Osteocyte (in vitro differentiated cells): ENCODE data around the gene CDS2. TPM values are rescaled to one million over a fixed set of nuclear protein-coding genes. Genes with fewer than 3 reads are reported as not detected.

Source experiments
- DNase-seq: peaks from one replicate; pipeline ENCODE4 v3.0.0; 2021; ENCODE audit warnings: mixed read lengths; ENCODE audit not compliant: unreplicated experiment; ENCODE audit errors: extremely low spot score
- H3K27ac Mint-ChIP-seq: one replicate; pipeline ENCODE4 v1.8.0; 2021; ENCODE audit warnings: mild to moderate bottlenecking, mixed read lengths; ENCODE audit not compliant: unreplicated experiment
- H3K27me3 Mint-ChIP-seq: one replicate; pipeline ENCODE4 v1.8.0; 2021; ENCODE audit warnings: mixed read lengths; ENCODE audit not compliant: unreplicated experiment
- H3K36me3 Mint-ChIP-seq: one replicate; pipeline ENCODE4 v1.8.0; 2021; ENCODE audit warnings: mixed read lengths; ENCODE audit not compliant: unreplicated experiment
- H3K4me1 Mint-ChIP-seq: one replicate; pipeline ENCODE4 v1.8.0; 2021; ENCODE audit warnings: mixed read lengths; ENCODE audit not compliant: unreplicated experiment
- H3K4me3 Mint-ChIP-seq: one replicate; pipeline ENCODE4 v1.8.0; 2021; ENCODE audit warnings: mild to moderate bottlenecking, moderate library complexity, mixed read lengths; ENCODE audit not compliant: unreplicated experiment
- H3K9me3 Mint-ChIP-seq: one replicate; pipeline ENCODE4 v1.8.0; 2021; ENCODE audit warnings: mixed read lengths; ENCODE audit not compliant: unreplicated experiment
- total RNA-seq: library from RNA; stranded (reverse); gene quantifications from 2 replicates; pipeline ENCODE4 v1.2.1, GENCODE V29; 2021
- TF ChIP-seq, protein P1 (sequence below): fragments of 200-600 bp; sonication (generic); IDR thresholded peaks from 2 replicates; pipeline ENCODE4 v1.5.0; 2021; ENCODE audit warnings: antibody characterized with exemption, mild to moderate bottlenecking, moderate library complexity

Gene CDS2
- total RNA-seq, 1 donor from 2014 or later = 43.2 TPM

DNA sequence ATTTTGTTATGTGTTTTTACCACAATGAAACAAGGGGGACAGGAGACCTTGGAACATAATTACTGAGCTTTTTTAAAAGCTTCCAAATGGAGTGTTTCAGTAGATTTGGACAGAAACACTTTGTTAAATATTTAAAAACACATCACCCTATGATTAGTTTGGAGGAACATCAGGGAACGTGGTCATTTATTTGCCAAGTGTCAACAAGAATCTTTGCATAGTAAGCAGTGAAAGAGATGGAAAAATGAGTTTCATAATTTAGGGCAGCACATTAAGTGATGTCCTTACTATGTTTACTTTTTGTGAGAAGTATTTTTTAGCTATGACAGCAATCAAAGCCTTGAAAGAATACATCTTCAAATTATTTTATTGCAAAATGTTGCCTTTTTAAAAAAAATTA is 107.3 kb downstream of the CDS2 start:
- H3K27ac Mint-ChIP-seq = no peak overlapping the region
- H3K36me3 Mint-ChIP-seq = no peaks in the 10 kb centered on the region
- H3K27me3 Mint-ChIP-seq = peaks cover 49% of the 10 kb centered on the region
- TF ChIP-seq, protein P1, sequence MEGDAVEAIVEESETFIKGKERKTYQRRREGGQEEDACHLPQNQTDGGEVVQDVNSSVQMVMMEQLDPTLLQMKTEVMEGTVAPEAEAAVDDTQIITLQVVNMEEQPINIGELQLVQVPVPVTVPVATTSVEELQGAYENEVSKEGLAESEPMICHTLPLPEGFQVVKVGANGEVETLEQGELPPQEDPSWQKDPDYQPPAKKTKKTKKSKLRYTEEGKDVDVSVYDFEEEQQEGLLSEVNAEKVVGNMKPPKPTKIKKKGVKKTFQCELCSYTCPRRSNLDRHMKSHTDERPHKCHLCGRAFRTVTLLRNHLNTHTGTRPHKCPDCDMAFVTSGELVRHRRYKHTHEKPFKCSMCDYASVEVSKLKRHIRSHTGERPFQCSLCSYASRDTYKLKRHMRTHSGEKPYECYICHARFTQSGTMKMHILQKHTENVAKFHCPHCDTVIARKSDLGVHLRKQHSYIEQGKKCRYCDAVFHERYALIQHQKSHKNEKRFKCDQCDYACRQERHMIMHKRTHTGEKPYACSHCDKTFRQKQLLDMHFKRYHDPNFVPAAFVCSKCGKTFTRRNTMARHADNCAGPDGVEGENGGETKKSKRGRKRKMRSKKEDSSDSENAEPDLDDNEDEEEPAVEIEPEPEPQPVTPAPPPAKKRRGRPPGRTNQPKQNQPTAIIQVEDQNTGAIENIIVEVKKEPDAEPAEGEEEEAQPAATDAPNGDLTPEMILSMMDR = no peak
- no peak overlapping the region for H3K4me3 Mint-ChIP-seq
- H3K9me3 Mint-ChIP-seq = no peaks in the 10 kb centered on the region
- DNase-seq = no peak
- no peaks in the 10 kb centered on the region for H3K4me1 Mint-ChIP-seq

DNA sequence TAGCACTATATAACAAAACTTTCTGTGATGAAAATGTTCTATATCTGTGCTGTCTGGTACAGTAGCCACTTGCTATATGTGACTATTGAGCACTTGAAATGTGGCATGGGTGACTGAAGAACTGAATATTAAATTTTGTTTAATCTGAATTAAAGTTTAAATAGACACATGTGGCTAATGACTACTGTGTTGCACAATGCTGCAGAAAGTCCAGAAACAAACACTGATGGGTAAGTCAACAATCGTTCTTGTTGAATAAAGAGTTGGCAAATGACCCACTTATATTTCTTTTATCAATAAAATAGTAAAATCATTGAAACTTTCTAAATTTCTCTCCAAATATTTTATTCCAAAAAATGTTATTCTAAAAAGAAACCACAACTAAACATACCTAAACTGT is 108.2 kb downstream of the CDS2 start:
- Mint-ChIP-seq H3K4me1 (no peaks in the 10 kb centered on the region), H3K27ac (no peak overlapping the region), H3K4me3 (no peak overlapping the region), H3K27me3 (peaks cover 50% of the 10 kb centered on the region), H3K9me3 (no peaks in the 10 kb centered on the region), H3K36me3 (no peaks in the 10 kb centered on the region)
- TF ChIP-seq, protein P1 = no peak
- DNase-seq = no peak

Other genes with a start within 250 kb of the CDS2 start
- gene SLC23A2, start 125.5 kb upstream of the CDS2 start, total RNA-seq = 22.2 and 23.1 TPM in 2 replicates
- gene TMEM230, start 13.9 kb upstream of the CDS2 start, total RNA-seq = 97.4 and 101 TPM in 2 replicates
- 63.4 and 65.6 TPM in 2 replicates for gene PCNA, start 7.0 kb upstream of the CDS2 start, total RNA-seq
- not detected in 2 replicates for gene PROKR2, start 189.9 kb downstream of the CDS2 start, total RNA-seq